IMR-90 (cell line): ENCODE data around the gene EIF1B. TPM values are rescaled to one million over a fixed set of nuclear protein-coding genes. Genes with fewer than 3 reads are reported as not detected.

Experiments
- ATAC-seq: fragments of 200-7000 bp; cut with Tn5 transposase; 2 replicates; pipeline ENCODE4 v1.9.1; 2020; ENCODE audit warnings: low read depth, mild to moderate bottlenecking, moderate library complexity
- BruUV-seq: library from RNA; stranded (reverse); fragments of 400-500 nt; replicated peaks from 2 replicates; lab custom pipeline; 2021; lab: Mats Ljungman, UMichigan
- CTCF ChIA-PET: fragments of 300-600 bp; formaldehyde crosslinking; extraction: SDS; loops from one replicate; lab custom pipeline; 2021; ENCODE audit warnings: antibody characterized with exemption; lab: Yijun Ruan, JAX
- POLR2A ChIA-PET: fragments of 300-600 bp; sonication (Branson Sonifier 250); formaldehyde crosslinking; loops from one replicate; lab custom pipeline; 2022; ENCODE audit warnings: antibody characterized with exemption; ENCODE audit not compliant: unreplicated experiment; lab: Charles Lee
- DNase-seq: peaks from one replicate; pipeline ENCODE4 v3.0.0; 2013
- H2AFZ ChIP-seq: replicated peaks from 2 replicates; pipeline ENCODE3; 2013; ENCODE audit warnings: low read length, mild to moderate bottlenecking; ENCODE audit not compliant: poor library complexity
- H2AK5ac ChIP-seq: 2 replicates; pipeline ENCODE4 v1.6.1; 2013; ENCODE audit warnings: low read depth, low read length, inconsistent platforms
- H2AK9ac ChIP-seq: replicated peaks from 2 replicates; pipeline ENCODE3; 2013; ENCODE audit warnings: mild to moderate bottlenecking, low read depth, low read length, moderate library complexity; ENCODE audit not compliant: poor library complexity
- H2BK120ac ChIP-seq: 2 replicates; pipeline ENCODE4 v1.6.1; 2013; ENCODE audit warnings: low read depth, low read length, inconsistent platforms
- H2BK15ac ChIP-seq: 3 replicates; pipeline ENCODE4 v1.6.1; 2013; ENCODE audit warnings: low read depth, low read length, inconsistent platforms
- H2BK20ac ChIP-seq: 2 replicates; pipeline ENCODE4 v1.6.1; 2013; ENCODE audit warnings: low read depth, mild to moderate bottlenecking, inconsistent platforms, low read length, moderate library complexity
- H2BK5ac ChIP-seq: 2 replicates; pipeline ENCODE4 v1.6.1; 2013; ENCODE audit warnings: mild to moderate bottlenecking, low read depth, low read length, inconsistent platforms; ENCODE audit not compliant: poor library complexity, severe bottlenecking
- H3K14ac ChIP-seq: replicated peaks from 2 replicates; pipeline ENCODE4 v1.6.1; 2013; ENCODE audit warnings: low read depth, low read length, inconsistent platforms
- H3K18ac ChIP-seq: 2 replicates; pipeline ENCODE4 v1.6.1; 2013; ENCODE audit warnings: low read depth, low read length, control low read depth
- H3K23ac ChIP-seq: 2 replicates; pipeline ENCODE4 v1.6.1; 2013; ENCODE audit warnings: low read depth, low read length, inconsistent platforms
- H3K27ac ChIP-seq: 2 replicates; pipeline ENCODE4 v1.5.1; 2013; ENCODE audit warnings: mild to moderate bottlenecking, control low read depth, low read length; ENCODE audit not compliant: insufficient read depth
- H3K27me3 ChIP-seq: 2 replicates; pipeline ENCODE4 v1.6.1; 2013; ENCODE audit warnings: low read length; ENCODE audit not compliant: control insufficient read depth, insufficient read depth
- H3K36me3 ChIP-seq: 2 replicates; pipeline ENCODE4 v1.6.1; 2013; ENCODE audit warnings: low read length, mixed read lengths; ENCODE audit not compliant: control insufficient read depth, insufficient read depth
- H3K4ac ChIP-seq: 2 replicates; pipeline ENCODE4 v1.6.1; 2013; ENCODE audit warnings: low read depth, low read length, inconsistent platforms
- H3K4me1 ChIP-seq: 2 replicates; pipeline ENCODE4 v1.6.1; 2013; ENCODE audit warnings: low read length, mixed read lengths; ENCODE audit not compliant: control insufficient read depth, insufficient read depth
- H3K4me2 ChIP-seq: 2 replicates; pipeline ENCODE4 v1.6.1; 2013; ENCODE audit warnings: low read depth, mild to moderate bottlenecking, control low read depth, low read length, moderate library complexity
- H3K4me3 ChIP-seq: 2 replicates; pipeline ENCODE4 v1.5.1; 2013; ENCODE audit warnings: low read depth, mild to moderate bottlenecking, control low read depth, low read length, moderate library complexity; ENCODE audit not compliant: insufficient read depth
- H3K56ac ChIP-seq: 2 replicates; pipeline ENCODE4 v1.6.1; 2013; ENCODE audit warnings: low read length, inconsistent platforms; ENCODE audit not compliant: insufficient read depth; ENCODE audit errors: extremely low read depth
- H3K79me1 ChIP-seq, 2 experiments: 2 replicates each; pipeline ENCODE4 v1.6.1; 2013; ENCODE audit warnings: low read length in 2 of 2, inconsistent platforms in 1 of 2, low read depth in 1 of 2
- H3K9ac ChIP-seq: 2 replicates; pipeline ENCODE4 v1.6.1; 2013; ENCODE audit warnings: low read depth, low read length, control low read depth
- H3K9me1 ChIP-seq: 2 replicates; pipeline ENCODE4 v1.6.1; 2013; ENCODE audit warnings: low read length, inconsistent platforms; ENCODE audit not compliant: insufficient read depth
- H3K9me3 ChIP-seq: 2 replicates; pipeline ENCODE4 v1.6.1; 2013; ENCODE audit warnings: low read length; ENCODE audit not compliant: control insufficient read depth, insufficient read depth
- H4K20me1 ChIP-seq: 2 replicates; pipeline ENCODE4 v1.6.1; 2013; ENCODE audit warnings: low read length, inconsistent platforms; ENCODE audit not compliant: insufficient read depth
- H4K5ac ChIP-seq: 2 replicates; pipeline ENCODE4 v1.6.1; 2013; ENCODE audit warnings: mild to moderate bottlenecking, low read depth, low read length, control low read depth
- H4K8ac ChIP-seq, 2 experiments: 2 replicates each; pipeline ENCODE4 v1.6.1; 2013; ENCODE audit warnings: low read depth in 2 of 2, low read length in 2 of 2, control low read depth in 1 of 2, inconsistent platforms in 1 of 2
- H4K91ac ChIP-seq: 2 replicates; pipeline ENCODE4 v1.6.1; 2013; ENCODE audit warnings: low read depth, low read length, inconsistent platforms; ENCODE audit not compliant: insufficient read depth
- BHLHE40 ChIP-seq: fragments of 150-350 bp; IDR thresholded peaks from 2 replicates; pipeline ENCODE4 v1.6.1; 2016; ENCODE audit warnings: mild to moderate bottlenecking, low read depth, low read length
- MAFK ChIP-seq: IDR thresholded peaks from 2 replicates; pipeline ENCODE4 v1.6.1; 2012; ENCODE audit warnings: low read depth, low read length, improper control_type of control experiment
- MXI1 ChIP-seq: IDR thresholded peaks from 2 replicates; pipeline ENCODE4 v1.6.1; 2012; ENCODE audit warnings: low read depth, mild to moderate bottlenecking, low read length, moderate library complexity, borderline replicate concordance
- POLR2A ChIP-seq: IDR thresholded peaks from 2 replicates; pipeline ENCODE4 v1.6.1; 2012; ENCODE audit warnings: mild to moderate bottlenecking, low read depth, low read length
- RAD21 ChIP-seq: IDR thresholded peaks from 2 replicates; pipeline ENCODE4 v1.6.1; 2012; ENCODE audit warnings: low read length, improper control_type of control experiment
- RFX5 ChIP-seq: IDR thresholded peaks from 2 replicates; pipeline ENCODE4 v1.8.0; 2012; ENCODE audit warnings: low read depth, mild to moderate bottlenecking, low read length, moderate library complexity
- WGBS, 2 experiments: methylation state at CpG; one replicate each; pipeline versions ENCODE4 v1.1.5 to v1.1.7; 2013; ENCODE audit warnings: missing lambda C conversion rate in 2 of 2; ENCODE audit not compliant: insufficient read length in 1 of 2; ENCODE audit errors: extremely low coverage in 2 of 2; 5-methylcytosine and 5-hydroxymethylcytosine counted together
- dilution Hi-C: fragments of 300-500 bp; cut with HindIII; formaldehyde crosslinking; loops from one replicate; pipeline ENCODE4 v1.14.3; 2018; ENCODE audit warnings: low sequenced_read_pairs; ENCODE audit not compliant: unreplicated experiment
- in situ Hi-C: fragments of 300-500 bp; cut with MboI; formaldehyde crosslinking; loops from 3 replicates; pipeline ENCODE4 v1.14.3; 2019; ENCODE audit warnings: low sequenced_read_pairs, inconsistent platforms, mixed read lengths
- intact Hi-C: fragments of 100-400 bp; cut with micrococcal nuclease; formaldehyde crosslinking; loops from 2 replicates; pipeline ENCODE4 v1.10.0; 2022
- polyA plus RNA-seq, 3 experiments: library from polyadenylated mRNA; depleted of rRNA; stranded (reverse); fragments of >200 nt; gene quantifications; 2 replicates each; pipeline ENCODE4 v1.2.3, GENCODE V29; 2012; ENCODE audit warnings: low replicate concordance in 1 of 3
- total RNA-seq: library from RNA; depleted of rRNA; stranded (reverse); fragments of >200 nt; gene quantifications from 2 replicates; pipeline ENCODE4 v1.2.3, GENCODE V29; 2012
- TF ChIP-seq, protein P1 (sequence below): fragments of 150-350 bp; IDR thresholded peaks from 2 replicates; pipeline ENCODE4 v1.6.1; 2017; ENCODE audit warnings: mild to moderate bottlenecking, antibody characterized with exemption, low read length, low read depth

Gene EIF1B
- total and polyA plus RNA-seq, 2 of the 4 experiments (the other 2 are of a cell fraction), result 11.3 to 25.9 TPM

DNA sequence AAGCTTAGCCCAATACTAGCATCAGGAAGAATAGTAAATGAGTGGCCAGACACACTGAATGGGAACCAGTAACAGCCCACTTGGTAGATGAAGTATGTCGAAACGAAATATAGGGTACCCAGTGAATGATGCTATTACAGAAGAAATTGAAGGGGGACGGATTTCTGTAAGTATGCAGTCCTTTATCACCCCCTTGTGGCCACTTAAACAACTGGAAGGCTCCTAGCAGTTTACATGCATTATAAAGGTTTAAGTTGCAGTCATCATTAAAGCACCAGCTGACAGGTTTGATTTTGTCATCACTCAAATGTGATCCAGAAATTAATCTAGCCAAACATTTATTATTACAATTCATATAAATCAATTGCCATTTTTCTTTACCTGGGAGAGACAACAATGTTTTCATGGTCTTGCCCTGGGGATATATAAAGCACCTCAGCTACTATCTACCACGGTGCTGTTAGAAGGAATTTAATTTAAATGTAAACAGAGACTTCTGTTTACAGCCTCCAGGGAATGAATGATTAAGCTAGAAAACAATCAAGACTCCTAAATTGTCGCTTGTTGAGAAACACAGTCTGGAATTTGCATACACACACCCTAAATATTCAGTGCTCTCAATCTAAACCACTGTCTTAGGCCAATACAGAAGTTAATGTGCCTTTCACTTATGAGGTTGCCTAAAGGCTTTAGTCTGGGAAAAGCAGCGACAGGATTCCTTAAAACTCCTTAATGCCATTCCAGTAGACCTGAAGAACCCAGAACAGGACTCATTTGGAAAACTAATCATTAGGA, 7.8 kb downstream of the EIF1B start (continued):
- no peak for TF ChIP-seq BHLHE40
- peak; percentile 86 for TF ChIP-seq RAD21
- no peak for TF ChIP-seq POLR2A

DNA sequence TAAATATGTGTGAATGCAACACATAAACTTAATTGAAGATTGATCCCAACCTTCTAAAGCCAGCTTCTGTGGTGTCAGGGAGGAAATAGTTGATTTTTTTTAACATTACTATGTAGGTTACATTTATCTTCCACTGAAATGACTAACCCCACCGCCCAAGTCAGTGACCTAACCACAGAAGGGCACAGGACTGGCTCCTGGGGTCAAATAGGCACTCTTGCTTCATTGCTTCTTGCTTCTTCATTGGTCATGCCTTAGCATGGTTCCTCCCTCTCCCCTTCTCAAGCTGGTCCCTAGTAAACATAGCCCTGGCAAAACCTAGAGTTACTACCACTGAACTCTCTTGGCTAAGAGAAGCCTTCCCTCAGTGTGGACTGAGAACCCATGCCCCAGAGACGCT, 12.3 kb downstream of the EIF1B start:
- no peak overlapping the region for H2BK20ac ChIP-seq
- no peak for DNase-seq
- H3K27ac ChIP-seq, result no peak overlapping the region
- no peak overlapping the region for H2AK9ac ChIP-seq
- in situ Hi-C loops, result loop anchor here (10.0 kb wide), 1 partner anchor 1553 kb away; no protein-coding TSS in a partner anchor
- H3K4me3 ChIP-seq, result no peak overlapping the region
- no peak overlapping the region for H3K56ac ChIP-seq
- TF ChIP-seq, protein P1, sequence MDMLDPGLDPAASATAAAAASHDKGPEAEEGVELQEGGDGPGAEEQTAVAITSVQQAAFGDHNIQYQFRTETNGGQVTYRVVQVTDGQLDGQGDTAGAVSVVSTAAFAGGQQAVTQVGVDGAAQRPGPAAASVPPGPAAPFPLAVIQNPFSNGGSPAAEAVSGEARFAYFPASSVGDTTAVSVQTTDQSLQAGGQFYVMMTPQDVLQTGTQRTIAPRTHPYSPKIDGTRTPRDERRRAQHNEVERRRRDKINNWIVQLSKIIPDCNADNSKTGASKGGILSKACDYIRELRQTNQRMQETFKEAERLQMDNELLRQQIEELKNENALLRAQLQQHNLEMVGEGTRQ, result no peak
- TF ChIP-seq BHLHE40, result no peak
- no peak for TF ChIP-seq MAFK
- TF ChIP-seq MXI1, result no peak
- no peak for TF ChIP-seq RFX5
- H3K18ac ChIP-seq, result no peak overlapping the region
- no peaks in the 10 kb centered on the region for H3K36me3 ChIP-seq
- H2AK5ac ChIP-seq, result no peak overlapping the region
- ChIA-PET POLR2A (no interaction called here), CTCF (no interaction called here)
- H3K4me2 ChIP-seq, result no peak overlapping the region
- no CpG with 5 or more reads among the region's 2 CpGs for WGBS, 2 experiments
- H3K79me1 ChIP-seq, result no peaks in the 10 kb centered on the region
- H4K5ac ChIP-seq, result no peak overlapping the region
- no peaks in the 10 kb centered on the region for H3K9me3 ChIP-seq
- no peak overlapping the region for H4K91ac ChIP-seq
- H2BK15ac ChIP-seq, result no peak overlapping the region
- H3K4ac ChIP-seq, result no peak overlapping the region
- H3K14ac ChIP-seq, result no peak overlapping the region
- no peak overlapping the region for H2AFZ ChIP-seq
- no peak for ATAC-seq
- no peaks in the 10 kb centered on the region for H4K20me1 ChIP-seq
- H2BK120ac ChIP-seq, result no peak overlapping the region
- no peak overlapping the region for H2BK5ac ChIP-seq
- no peak overlapping the region for H4K8ac ChIP-seq
- intact Hi-C loops, result loop anchor here (10.0 kb wide), 1 partner anchor 1373 kb away; no protein-coding TSS in a partner anchor
- dilution Hi-C loops, result no loop called here
- no peaks in the 10 kb centered on the region for H3K4me1 ChIP-seq
- H3K9ac ChIP-seq, result no peak overlapping the region
- H3K9me1 ChIP-seq, result no peaks in the 10 kb centered on the region
- BruUV-seq, result no TSS peak
- no peak overlapping the region for H3K23ac ChIP-seq
- peaks cover 5% of the 10 kb centered on the region; the same call in 1 of the 2 replicates for H3K27me3 ChIP-seq
